ENCODE measurements around the gene SSH2.

GRCh38 chr17:29617481-29618271 is 312.4 kb downstream of the SSH2 start:
- TF ChIP-seq EZH2 (IDR thresholded peaks at IDR 0.05; ENCODE audit: borderline replicate concordance, insufficient read depth, low read length, poor library complexity, severe bottlenecking): no peak
- TF ChIP-seq REST (IDR thresholded peaks at IDR 0.05; ENCODE audit: borderline replicate concordance): no peak
- peak; percentile 38 for TF ChIP-seq CTCF (IDR thresholded peaks at IDR 0.05; ENCODE audit: poor library complexity, severe bottlenecking)
- no peak for TF ChIP-seq POLR2AphosphoS5 (IDR thresholded peaks at IDR 0.05)
- TF ChIP-seq RAD21 (conservative IDR thresholded peaks at IDR 0.05): no peak
- TF ChIP-seq TAF1 (IDR thresholded peaks at IDR 0.05; ENCODE audit: low read depth): no peak
- no peak for TF ChIP-seq SMC3 (conservative IDR thresholded peaks at IDR 0.05; ENCODE audit: poor library complexity)
- no peak for TF ChIP-seq EP300 (conservative IDR thresholded peaks at IDR 0.05; ENCODE audit: poor library complexity, severe bottlenecking)

Measured in neural cell (in vitro differentiated cells).